ENCODE measurements around the gene LMF1. TPM values are rescaled to one million over a fixed set of nuclear protein-coding genes. Genes with fewer than 3 reads are reported as not detected.

Gene LMF1
- total RNA-seq, 1 experiment from 2014 or later = 25.9 TPM

- no peak for DNase-seq (ENCODE audit: low spot score)
- in situ Hi-C loops (cut with HindIII; ENCODE audit: low sequenced_read_pairs) = no loop called here
These were observed 34.5 kb upstream of the LMF1 start for GRCh38 chr16:1005286-1005685.

- in situ Hi-C loops (cut with HindIII; ENCODE audit: low sequenced_read_pairs) = no loop called here
- DNase-seq (ENCODE audit: low spot score) = no peak
These were observed 32.9 kb upstream of the LMF1 start for GRCh38 chr16:1003391-1004347.

- in situ Hi-C loops (cut with HindIII; ENCODE audit: low sequenced_read_pairs) = no loop called here
- DNase-seq (ENCODE audit: low spot score) = no peak
These were observed 31.8 kb upstream of the LMF1 start for GRCh38 chr16:1002399-1003166.

- in situ Hi-C loops (cut with HindIII; ENCODE audit: low sequenced_read_pairs) = no loop called here
- DNase-seq (ENCODE audit: low spot score) = no peak
These were observed 30.3 kb upstream of the LMF1 start for GRCh38 chr16:1001096-1001495.

GRCh38 chr16:1000608-1001007, 29.8 kb upstream of the LMF1 start:
- in situ Hi-C loops (cut with HindIII; ENCODE audit: low sequenced_read_pairs) = no loop called here
- DNase-seq (ENCODE audit: low spot score) = no peak

GRCh38 chr16:999677-1000076, 28.9 kb upstream of the LMF1 start:
- DNase-seq (ENCODE audit: low spot score) = no peak
- in situ Hi-C loops (cut with HindIII; ENCODE audit: low sequenced_read_pairs) = no loop called here

GRCh38 chr16:998615-999014, 27.8 kb upstream of the LMF1 start:
- DNase-seq (ENCODE audit: low spot score) = no peak
- in situ Hi-C loops (cut with HindIII; ENCODE audit: low sequenced_read_pairs) = no loop called here

GRCh38 chr16:998211-998610, 27.4 kb upstream of the LMF1 start:
- in situ Hi-C loops (cut with HindIII; ENCODE audit: low sequenced_read_pairs) = no loop called here
- no peak for DNase-seq (ENCODE audit: low spot score)

- DNase-seq (ENCODE audit: low spot score) = no peak
- in situ Hi-C loops (cut with HindIII; ENCODE audit: low sequenced_read_pairs) = no loop called here
These were observed 26.8 kb upstream of the LMF1 start for GRCh38 chr16:997440-998051.

GRCh38 chr16:996681-997080, 25.9 kb upstream of the LMF1 start:
- in situ Hi-C loops (cut with HindIII; ENCODE audit: low sequenced_read_pairs) = no loop called here
- DNase-seq (ENCODE audit: low spot score) = no peak

GRCh38 chr16:995783-996182, 25.0 kb upstream of the LMF1 start:
- DNase-seq (ENCODE audit: low spot score) = no peak
- in situ Hi-C loops (cut with HindIII; ENCODE audit: low sequenced_read_pairs) = no loop called here

GRCh38 chr16:995087-995486, 24.3 kb upstream of the LMF1 start:
- DNase-seq (ENCODE audit: low spot score) = no peak
- in situ Hi-C loops (cut with HindIII; ENCODE audit: low sequenced_read_pairs) = no loop called here

- no peak for DNase-seq (ENCODE audit: low spot score)
- in situ Hi-C loops (cut with HindIII; ENCODE audit: low sequenced_read_pairs) = no loop called here
These were observed 22.9 kb upstream of the LMF1 start for GRCh38 chr16:993731-994130.

- in situ Hi-C loops (cut with HindIII; ENCODE audit: low sequenced_read_pairs) = no loop called here
- DNase-seq (ENCODE audit: low spot score) = no peak
These were observed 21.0 kb upstream of the LMF1 start for GRCh38 chr16:991773-992172.

GRCh38 chr16:991345-991744, 20.6 kb upstream of the LMF1 start:
- in situ Hi-C loops (cut with HindIII; ENCODE audit: low sequenced_read_pairs) = no loop called here
- no peak for DNase-seq (ENCODE audit: low spot score)

GRCh38 chr16:990516-991291, 19.9 kb upstream of the LMF1 start:
- in situ Hi-C loops (cut with HindIII; ENCODE audit: low sequenced_read_pairs) = no loop called here
- no peak for DNase-seq (ENCODE audit: low spot score)

- in situ Hi-C loops (cut with HindIII; ENCODE audit: low sequenced_read_pairs) = loop anchor here (5.0 to 10.0 kb wide), 3 partner anchors 48 to 157 kb away; no protein-coding TSS in a partner anchor
- DNase-seq (ENCODE audit: low spot score) = no peak
These were observed 18.6 kb upstream of the LMF1 start for GRCh38 chr16:989354-989814.

- no peak for DNase-seq (ENCODE audit: low spot score)
- in situ Hi-C loops (cut with HindIII; ENCODE audit: low sequenced_read_pairs) = loop anchor here (5.0 to 10.0 kb wide), 3 partner anchors 49 to 156 kb away; no protein-coding TSS in a partner anchor
These were observed 17.9 kb upstream of the LMF1 start for GRCh38 chr16:988471-989353.

Measured in G401 (cell line).